ENCODE results near the gene MACROD2. TPM values are rescaled to one million over a fixed set of nuclear protein-coding genes. Genes with fewer than 3 reads are reported as not detected.

The MACROD2 gene
- total RNA-seq, 4 donors from 2014 or later, result 2.1 to 28.1 (median 12.6) TPM

GRCh38 chr20:14562981-14563380 lies 567.7 kb downstream of the MACROD2 start:
- intact Hi-C loops (cut with DNase I; ENCODE audit: low total_unique reads), result no loop called here
- Histone ChIP-seq H3K4me1 (no peaks in the 10 kb centered on the region), H3K27me3 (no peaks in the 10 kb centered on the region), H3K27ac (no peak overlapping the region), H3K9me3 (no peaks in the 10 kb centered on the region), H3K36me3 (no peaks in the 10 kb centered on the region), H3K4me3 (no peak overlapping the region)
- no peak for DNase-seq
- no peak for TF ChIP-seq POLR2A (IDR thresholded peaks at IDR 0.05)
- TF ChIP-seq, protein P1, sequence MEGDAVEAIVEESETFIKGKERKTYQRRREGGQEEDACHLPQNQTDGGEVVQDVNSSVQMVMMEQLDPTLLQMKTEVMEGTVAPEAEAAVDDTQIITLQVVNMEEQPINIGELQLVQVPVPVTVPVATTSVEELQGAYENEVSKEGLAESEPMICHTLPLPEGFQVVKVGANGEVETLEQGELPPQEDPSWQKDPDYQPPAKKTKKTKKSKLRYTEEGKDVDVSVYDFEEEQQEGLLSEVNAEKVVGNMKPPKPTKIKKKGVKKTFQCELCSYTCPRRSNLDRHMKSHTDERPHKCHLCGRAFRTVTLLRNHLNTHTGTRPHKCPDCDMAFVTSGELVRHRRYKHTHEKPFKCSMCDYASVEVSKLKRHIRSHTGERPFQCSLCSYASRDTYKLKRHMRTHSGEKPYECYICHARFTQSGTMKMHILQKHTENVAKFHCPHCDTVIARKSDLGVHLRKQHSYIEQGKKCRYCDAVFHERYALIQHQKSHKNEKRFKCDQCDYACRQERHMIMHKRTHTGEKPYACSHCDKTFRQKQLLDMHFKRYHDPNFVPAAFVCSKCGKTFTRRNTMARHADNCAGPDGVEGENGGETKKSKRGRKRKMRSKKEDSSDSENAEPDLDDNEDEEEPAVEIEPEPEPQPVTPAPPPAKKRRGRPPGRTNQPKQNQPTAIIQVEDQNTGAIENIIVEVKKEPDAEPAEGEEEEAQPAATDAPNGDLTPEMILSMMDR (IDR thresholded peaks at IDR 0.05), result no peak

- H3K9me3 ChIP-seq, result no peaks in the 10 kb centered on the region
- H3K36me3 ChIP-seq, result no peaks in the 10 kb centered on the region
- TF ChIP-seq, protein P1 (IDR thresholded peaks at IDR 0.05), result no peak
- no peak for TF ChIP-seq POLR2A (IDR thresholded peaks at IDR 0.05)
- DNase-seq, result no peak
- no peak overlapping the region for H3K4me3 ChIP-seq
- H3K27ac ChIP-seq, result no peak overlapping the region
- H3K27me3 ChIP-seq, result no peaks in the 10 kb centered on the region
- intact Hi-C loops (cut with DNase I; ENCODE audit: low total_unique reads), result no loop called here
- H3K4me1 ChIP-seq, result no peaks in the 10 kb centered on the region
Measured at GRCh38 chr20:14566505-14566904, 571.2 kb downstream of the MACROD2 start.

DNA sequence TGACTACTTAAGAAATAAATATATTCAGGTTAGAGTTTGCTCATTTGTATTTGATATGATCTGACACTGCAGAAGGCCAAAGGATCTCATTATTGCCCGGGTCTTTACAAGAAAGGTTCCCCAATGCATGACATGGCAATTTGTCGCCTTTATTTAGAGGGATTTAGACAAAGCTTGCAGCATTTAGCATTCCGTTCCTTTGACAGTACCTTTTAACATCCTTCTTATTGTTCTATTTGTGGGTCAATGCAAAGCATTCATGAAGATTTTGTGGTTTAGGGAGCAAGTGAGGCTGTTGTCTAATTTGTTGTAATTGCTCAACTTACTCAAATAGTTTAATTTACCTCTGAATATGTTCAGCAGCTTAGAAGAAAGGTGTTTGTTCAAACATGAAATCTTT lies 572.9 kb downstream of the MACROD2 start:
- no peak for DNase-seq
- H3K27ac ChIP-seq, result no peak overlapping the region
- no peaks in the 10 kb centered on the region for H3K4me1 ChIP-seq
- no peaks in the 10 kb centered on the region for H3K27me3 ChIP-seq
- H3K9me3 ChIP-seq, result no peaks in the 10 kb centered on the region
- intact Hi-C loops (cut with DNase I; ENCODE audit: low total_unique reads), result no loop called here
- TF ChIP-seq, protein P1 (IDR thresholded peaks at IDR 0.05), result no peak
- TF ChIP-seq POLR2A (IDR thresholded peaks at IDR 0.05), result no peak
- no peaks in the 10 kb centered on the region for H3K36me3 ChIP-seq
- no peak overlapping the region for H3K4me3 ChIP-seq

GRCh38 chr20:14568701-14569100 lies 573.4 kb downstream of the MACROD2 start:
- Histone ChIP-seq H3K36me3 (no peaks in the 10 kb centered on the region), H3K9me3 (no peaks in the 10 kb centered on the region), H3K4me3 (no peak overlapping the region), H3K27ac (no peak overlapping the region), H3K27me3 (no peaks in the 10 kb centered on the region), H3K4me1 (no peaks in the 10 kb centered on the region)
- TF ChIP-seq, protein P1 (IDR thresholded peaks at IDR 0.05), result no peak
- no peak for TF ChIP-seq POLR2A (IDR thresholded peaks at IDR 0.05)
- no peak for DNase-seq
- intact Hi-C loops (cut with DNase I; ENCODE audit: low total_unique reads), result no loop called here

DNA sequence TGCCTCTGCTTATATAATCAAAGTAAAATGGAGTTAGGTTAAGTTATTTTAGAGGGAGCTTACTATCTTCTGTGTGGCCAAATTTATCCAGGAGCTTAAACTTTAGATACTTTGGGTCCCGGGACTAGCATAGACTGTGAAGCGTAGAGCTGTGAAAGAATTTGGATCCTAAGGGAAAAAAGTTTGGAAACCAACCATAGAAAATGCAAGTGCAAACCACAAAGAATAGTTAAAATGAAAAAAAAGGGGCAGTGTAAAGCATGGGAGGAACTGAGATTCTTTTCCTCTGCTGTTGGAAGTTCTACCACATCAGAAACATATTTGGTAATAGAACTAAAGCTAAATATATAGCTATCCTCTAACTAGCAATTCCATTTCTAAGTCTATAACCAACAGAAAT lies 574.3 kb downstream of the MACROD2 start:
- Histone ChIP-seq H3K4me1 (no peaks in the 10 kb centered on the region), H3K4me3 (no peak overlapping the region), H3K9me3 (no peaks in the 10 kb centered on the region), H3K27me3 (no peaks in the 10 kb centered on the region), H3K36me3 (no peaks in the 10 kb centered on the region), H3K27ac (no peak overlapping the region)
- DNase-seq, result no peak
- intact Hi-C loops (cut with DNase I; ENCODE audit: low total_unique reads), result no loop called here
- TF ChIP-seq, protein P1 (IDR thresholded peaks at IDR 0.05), result no peak
- TF ChIP-seq POLR2A (IDR thresholded peaks at IDR 0.05), result no peak

All from uterus (tissue), 4 donors.